Esophagus muscularis mucosa (tissue), 4 donors: ENCODE data around the gene RTEL1. TPM values are rescaled to one million over a fixed set of nuclear protein-coding genes. Genes with fewer than 3 reads are reported as not detected.
A peak's percentile ranks its signal among the peaks of the same experiment; 100 is the strongest.

Experiments
- DNase-seq: peaks from one replicate; pipeline ENCODE4 v3.0.0-alpha.2; 2017; ENCODE audit errors: extremely low spot score
- H3K27ac ChIP-seq, 4 donors: fragments of 200-600 bp; sonication (generic); replicated peaks in 1 of 4; 1 replicate in 3 of 4; 2 replicates in 1 of 4; pipeline ENCODE4 v1.5.1; 2016 to 2019; ENCODE audit warnings: mild to moderate bottlenecking in 1 of 4
- H3K27me3 ChIP-seq, 4 donors: fragments of 200-600 bp; sonication (generic); one replicate each; pipeline versions ENCODE4 v1.5.1 to v1.6.0; 2016 to 2019
- H3K36me3 ChIP-seq, 4 donors: fragments of 200-600 bp; sonication (generic); one replicate each; pipeline ENCODE4 v1.5.1; 2016 to 2019
- H3K4me1 ChIP-seq, 4 donors: fragments of 200-600 bp; sonication (generic); one replicate each; pipeline ENCODE4 v1.5.1; 2016 to 2019
- H3K4me3 ChIP-seq, 4 donors: fragments of 200-600 bp; sonication (generic); 1 replicate in 2 of 4; 2 replicates in 2 of 4; pipeline ENCODE4 v1.5.1; 2016 to 2019; ENCODE audit warnings: mild to moderate bottlenecking in 4 of 4, moderate library complexity in 1 of 4
- H3K9me3 ChIP-seq, 4 donors: fragments of 200-600 bp; sonication (generic); 1 replicate in 3 of 4; 2 replicates in 1 of 4; pipeline ENCODE4 v1.5.1; 2016 to 2019
- EP300 ChIP-seq: sonication (generic); formaldehyde crosslinking; IDR thresholded peaks from one replicate; pipeline ENCODE4 v1.6.1; 2017; ENCODE audit warnings: antibody characterized with exemption
- POLR2A ChIP-seq: fragments of 450-650 bp; IDR thresholded peaks from one replicate; pipeline ENCODE4 v1.6.1; 2017; ENCODE audit warnings: antibody characterized with exemption, moderate library complexity, mild to moderate bottlenecking, low read depth
- POLR2AphosphoS5 ChIP-seq, 2 donors: sonication (generic); formaldehyde crosslinking; IDR thresholded peaks; one replicate each; pipeline ENCODE4 v1.6.1; 2017; ENCODE audit warnings: antibody characterized with exemption in 2 of 2
- WGBS: methylation state at CpG from one replicate; pipeline ENCODE4 v1.1.5; 2018; 5-methylcytosine and 5-hydroxymethylcytosine counted together
- intact Hi-C: fragments of 100-400 bp; cut with DNase I; formaldehyde crosslinking; loops from one replicate; pipeline ENCODE4 v1.15.1; 2023
- total RNA-seq, 4 donors: library from RNA; depleted of rRNA; stranded (reverse); fragments of >200 nt; gene quantifications; one replicate each; pipeline versions ENCODE4 v1.1.0 to v1.2.1, GENCODE V29; 2016
- TF ChIP-seq, protein P1 (sequence below), 3 experiments: fragments of 200-600 bp in 2 of 3; fragments of 450-650 bp in 1 of 3; sonication (generic) in 2 of 3; IDR thresholded peaks; one replicate each; pipeline ENCODE4 v1.5.1; 2017 to 2019; ENCODE audit warnings: antibody characterized with exemption in 3 of 3, mild to moderate bottlenecking in 2 of 3, moderate library complexity in 1 of 3

Gene RTEL1, protein sequence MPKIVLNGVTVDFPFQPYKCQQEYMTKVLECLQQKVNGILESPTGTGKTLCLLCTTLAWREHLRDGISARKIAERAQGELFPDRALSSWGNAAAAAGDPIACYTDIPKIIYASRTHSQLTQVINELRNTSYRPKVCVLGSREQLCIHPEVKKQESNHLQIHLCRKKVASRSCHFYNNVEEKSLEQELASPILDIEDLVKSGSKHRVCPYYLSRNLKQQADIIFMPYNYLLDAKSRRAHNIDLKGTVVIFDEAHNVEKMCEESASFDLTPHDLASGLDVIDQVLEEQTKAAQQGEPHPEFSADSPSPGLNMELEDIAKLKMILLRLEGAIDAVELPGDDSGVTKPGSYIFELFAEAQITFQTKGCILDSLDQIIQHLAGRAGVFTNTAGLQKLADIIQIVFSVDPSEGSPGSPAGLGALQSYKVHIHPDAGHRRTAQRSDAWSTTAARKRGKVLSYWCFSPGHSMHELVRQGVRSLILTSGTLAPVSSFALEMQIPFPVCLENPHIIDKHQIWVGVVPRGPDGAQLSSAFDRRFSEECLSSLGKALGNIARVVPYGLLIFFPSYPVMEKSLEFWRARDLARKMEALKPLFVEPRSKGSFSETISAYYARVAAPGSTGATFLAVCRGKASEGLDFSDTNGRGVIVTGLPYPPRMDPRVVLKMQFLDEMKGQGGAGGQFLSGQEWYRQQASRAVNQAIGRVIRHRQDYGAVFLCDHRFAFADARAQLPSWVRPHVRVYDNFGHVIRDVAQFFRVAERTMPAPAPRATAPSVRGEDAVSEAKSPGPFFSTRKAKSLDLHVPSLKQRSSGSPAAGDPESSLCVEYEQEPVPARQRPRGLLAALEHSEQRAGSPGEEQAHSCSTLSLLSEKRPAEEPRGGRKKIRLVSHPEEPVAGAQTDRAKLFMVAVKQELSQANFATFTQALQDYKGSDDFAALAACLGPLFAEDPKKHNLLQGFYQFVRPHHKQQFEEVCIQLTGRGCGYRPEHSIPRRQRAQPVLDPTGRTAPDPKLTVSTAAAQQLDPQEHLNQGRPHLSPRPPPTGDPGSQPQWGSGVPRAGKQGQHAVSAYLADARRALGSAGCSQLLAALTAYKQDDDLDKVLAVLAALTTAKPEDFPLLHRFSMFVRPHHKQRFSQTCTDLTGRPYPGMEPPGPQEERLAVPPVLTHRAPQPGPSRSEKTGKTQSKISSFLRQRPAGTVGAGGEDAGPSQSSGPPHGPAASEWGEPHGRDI (N-terminal part only)
- total RNA-seq: 10 to 100 TPM in 2 of 4 donors, 1 to 10 TPM in 2; 8.4 to 13.4 (median 9.6) TPM

- intact Hi-C loops: loop anchor here (5.0 to 10.0 kb wide), 2 partner anchors 49 to 123 kb away; partner anchors contain the start of genes ARFRP1, PTK6 and ZGPAT
- TF ChIP-seq EP300: no peak
- TF ChIP-seq, protein P1, sequence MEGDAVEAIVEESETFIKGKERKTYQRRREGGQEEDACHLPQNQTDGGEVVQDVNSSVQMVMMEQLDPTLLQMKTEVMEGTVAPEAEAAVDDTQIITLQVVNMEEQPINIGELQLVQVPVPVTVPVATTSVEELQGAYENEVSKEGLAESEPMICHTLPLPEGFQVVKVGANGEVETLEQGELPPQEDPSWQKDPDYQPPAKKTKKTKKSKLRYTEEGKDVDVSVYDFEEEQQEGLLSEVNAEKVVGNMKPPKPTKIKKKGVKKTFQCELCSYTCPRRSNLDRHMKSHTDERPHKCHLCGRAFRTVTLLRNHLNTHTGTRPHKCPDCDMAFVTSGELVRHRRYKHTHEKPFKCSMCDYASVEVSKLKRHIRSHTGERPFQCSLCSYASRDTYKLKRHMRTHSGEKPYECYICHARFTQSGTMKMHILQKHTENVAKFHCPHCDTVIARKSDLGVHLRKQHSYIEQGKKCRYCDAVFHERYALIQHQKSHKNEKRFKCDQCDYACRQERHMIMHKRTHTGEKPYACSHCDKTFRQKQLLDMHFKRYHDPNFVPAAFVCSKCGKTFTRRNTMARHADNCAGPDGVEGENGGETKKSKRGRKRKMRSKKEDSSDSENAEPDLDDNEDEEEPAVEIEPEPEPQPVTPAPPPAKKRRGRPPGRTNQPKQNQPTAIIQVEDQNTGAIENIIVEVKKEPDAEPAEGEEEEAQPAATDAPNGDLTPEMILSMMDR (IDR thresholded peaks at IDR 0.05): peak in 1 of 3 experiments; percentile 4
- TF ChIP-seq POLR2A: peak; percentile 54
- peak; percentile 68 to 84 for TF ChIP-seq POLR2AphosphoS5 (IDR thresholded peaks at IDR 0.05)
- 2% methylated on average over 66 of the region's 73 CpGs for WGBS
- H3K9me3 ChIP-seq: no peaks in the 10 kb centered on the region
- peak; percentile 97 for DNase-seq
- H3K4me3 ChIP-seq: peak within 1 kb of the TSS; percentile 65 to 75 (median 70)
- H3K36me3 ChIP-seq: peaks cover 9 to 32% (median 31%) of the 10 kb centered on the region in 4 donors
- peaks cover 27 to 43% (median 40%) of the 10 kb centered on the region in 4 donors for H3K4me1 ChIP-seq
- peak within 1 kb of the TSS; percentile 86 to 91 (median 87) for H3K27ac ChIP-seq
- no peaks in the 10 kb centered on the region for H3K27me3 ChIP-seq
Measured at GRCh38 chr20:63657937-63658748, at the start of gene RTEL1. RTEL1 (plus strand) TSS chr20:63658312; CDS start chr20:63659403, 1,091 bp downstream.

DNA sequence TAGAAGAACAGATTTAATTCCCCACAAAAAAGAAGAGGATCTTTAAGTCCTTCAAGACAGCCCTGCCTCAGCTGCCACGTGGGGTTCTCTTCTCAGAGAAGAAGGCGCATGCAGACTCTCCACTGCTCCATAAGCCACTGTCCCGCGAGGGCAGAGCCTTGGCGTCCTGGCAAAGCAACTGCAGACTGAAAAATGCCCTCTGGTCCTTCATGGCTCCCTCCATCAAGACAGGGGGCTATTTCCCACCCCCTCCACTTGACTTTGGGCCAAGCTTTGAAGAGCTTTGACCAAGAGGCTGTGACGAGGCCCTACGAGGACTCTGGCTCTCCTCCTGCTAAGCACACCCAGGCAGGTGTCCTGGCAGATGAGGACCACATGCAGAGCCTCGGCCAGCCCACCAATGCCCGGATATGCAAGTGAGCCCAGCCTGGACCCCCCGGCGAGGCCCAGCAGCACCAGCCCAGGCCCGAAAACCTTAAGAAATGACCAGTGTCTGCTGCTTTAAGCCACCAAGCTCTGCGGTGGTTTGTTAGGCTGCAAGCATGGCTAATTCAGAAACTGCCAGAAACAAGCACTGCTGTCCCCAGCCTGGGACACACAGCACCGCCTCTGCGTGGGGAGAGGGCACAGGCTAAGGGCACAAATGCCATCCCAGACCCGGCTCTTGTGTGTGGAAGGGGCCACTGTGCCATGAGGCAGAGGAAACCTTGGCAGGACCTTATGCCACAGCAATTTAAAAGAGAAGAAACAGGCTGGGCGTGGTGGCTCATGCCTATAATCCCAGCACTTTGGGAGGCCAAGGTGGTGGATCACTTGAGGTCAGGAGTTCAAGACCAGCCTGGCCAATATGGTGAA lies 47.3 kb upstream of the RTEL1 start:
- Histone ChIP-seq H3K27ac (no peak overlapping the region), H3K9me3 (no peaks in the 10 kb centered on the region), H3K4me1 (no peaks in the 10 kb centered on the region), H3K4me3 (no peak overlapping the region), H3K27me3 (no peaks in the 10 kb centered on the region), H3K36me3 (peaks cover 0 to 21% (median 12%) of the 10 kb centered on the region in 4 donors)
- DNase-seq: no peak
- WGBS: 86% methylated on average over 15 of the region's 17 CpGs
- intact Hi-C loops: no loop called here
- no peak for TF ChIP-seq POLR2A
- no peak for TF ChIP-seq POLR2AphosphoS5 (IDR thresholded peaks at IDR 0.05)
- TF ChIP-seq, protein P1 (IDR thresholded peaks at IDR 0.05): no peak
- TF ChIP-seq EP300: no peak

- Histone ChIP-seq H3K9me3 (no peaks in the 10 kb centered on the region), H3K36me3 (peaks cover 0 to 29% (median 20%) of the 10 kb centered on the region in 4 donors), H3K27ac (no peak overlapping the region), H3K27me3 (no peaks in the 10 kb centered on the region), H3K4me3 (no peak overlapping the region), H3K4me1 (no peaks in the 10 kb centered on the region)
- TF ChIP-seq, protein P1 (IDR thresholded peaks at IDR 0.05): no peak
- TF ChIP-seq POLR2AphosphoS5 (IDR thresholded peaks at IDR 0.05) (no peak), POLR2A (no peak), EP300 (no peak)
- 93% methylated on average over 8 of the region's 10 CpGs for WGBS
- no peak for DNase-seq
- intact Hi-C loops: no loop called here
Measured at GRCh38 chr20:63611646-63612045, 46.5 kb upstream of the RTEL1 start.
